ENCODE data around the gene FRRS1L.

Gene FRRS1L

DNA sequence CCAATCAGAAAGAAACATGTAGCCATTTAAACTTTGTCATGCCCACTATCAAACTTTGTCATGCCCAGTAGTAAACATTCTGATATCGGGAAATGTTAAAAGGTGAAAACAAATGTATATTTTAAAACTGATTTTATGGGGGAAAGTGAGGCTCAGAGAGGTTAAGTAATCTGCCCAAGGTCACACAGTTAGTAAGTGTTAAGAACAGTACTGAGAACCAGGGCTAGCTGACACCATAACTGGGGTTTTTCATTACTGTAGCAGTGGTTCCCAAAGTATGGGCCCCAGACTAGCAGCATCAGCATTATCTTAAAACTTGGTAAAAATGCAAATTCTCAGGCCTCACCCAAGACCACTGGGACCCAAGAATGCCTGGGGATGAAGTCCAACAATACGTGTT, 9.9 kb upstream of the FRRS1L start:
- no peak for DNase-seq (ENCODE audit: low read depth)

DNA sequence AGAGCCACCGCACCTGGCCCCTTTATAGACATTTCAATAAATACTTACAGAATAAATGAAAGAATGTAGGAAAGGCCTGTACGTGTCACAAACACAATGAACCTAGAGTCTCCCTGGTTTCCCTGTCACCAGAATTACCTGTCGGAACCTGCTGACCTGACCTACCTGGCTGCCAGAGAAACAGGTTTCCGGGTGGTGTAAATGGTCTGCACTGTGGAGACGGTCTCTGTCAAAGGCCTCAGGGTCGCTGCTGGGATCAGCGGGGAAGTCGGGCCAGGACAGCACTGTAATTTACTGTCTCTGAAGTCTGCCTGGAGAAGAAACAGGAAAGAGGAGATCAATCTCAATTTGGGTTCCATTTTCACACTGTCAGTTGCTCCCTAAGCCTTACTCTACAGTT, 9.3 kb upstream of the FRRS1L start:
- no peak for DNase-seq (ENCODE audit: low read depth)

DNA sequence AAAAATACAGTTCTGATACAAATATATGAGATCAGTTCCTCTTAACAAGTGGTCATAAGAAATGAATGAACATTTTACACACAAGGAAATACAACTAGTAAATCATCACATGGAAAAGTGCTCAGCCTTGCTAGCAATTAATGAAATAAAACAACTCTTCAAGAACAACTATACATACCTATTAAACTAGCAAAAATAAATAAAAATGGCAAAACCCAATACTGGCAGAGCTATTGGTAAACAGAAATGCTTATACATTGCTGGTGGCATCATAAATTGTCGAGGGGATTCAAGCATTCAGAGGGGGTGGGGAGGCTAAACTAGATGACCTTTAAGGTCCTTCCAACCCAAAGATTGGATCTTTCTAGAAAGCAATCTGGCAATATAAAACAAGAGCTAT, 5.9 kb upstream of the FRRS1L start:
- DNase-seq (ENCODE audit: low read depth): no peak

DNA sequence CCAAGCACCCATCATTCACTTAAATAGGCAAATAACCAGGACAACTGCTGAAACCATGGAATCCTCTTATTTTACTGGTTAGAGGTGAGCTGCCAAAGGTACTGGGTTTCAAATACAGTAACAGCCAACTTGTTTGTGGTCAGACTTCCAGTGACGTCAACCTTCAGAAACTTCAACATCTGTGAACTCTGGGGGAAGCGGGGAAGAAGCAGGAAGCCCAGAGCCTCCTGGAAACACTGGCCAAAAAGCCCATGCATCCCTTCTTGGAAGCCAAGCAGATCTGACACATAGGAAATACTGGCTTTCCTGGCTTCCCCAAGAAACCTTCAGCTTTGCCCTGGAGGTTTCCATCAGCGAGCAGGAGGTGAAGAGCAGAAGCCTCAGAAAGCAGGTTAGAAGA, 4.9 kb upstream of the FRRS1L start:
- DNase-seq (ENCODE audit: low read depth): peak; percentile 22

DNA sequence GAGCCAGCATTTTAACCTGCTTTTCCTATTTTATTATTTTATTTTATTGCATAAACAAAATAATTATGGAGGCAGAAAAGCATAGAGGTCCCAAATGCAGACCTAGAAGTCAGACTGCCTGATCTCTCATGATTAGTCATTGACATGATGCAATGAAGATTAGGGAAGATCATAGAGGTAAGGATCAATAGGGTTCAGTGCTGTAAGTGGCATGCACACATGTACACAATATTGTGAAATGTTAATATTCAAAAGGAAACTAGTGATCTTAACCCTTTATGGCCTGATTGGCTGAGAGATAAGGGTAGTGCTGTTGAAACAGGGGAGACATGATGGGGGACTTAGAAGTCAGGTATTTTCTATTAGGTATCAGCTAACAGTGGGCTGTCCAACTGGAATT, 1.1 kb upstream of the FRRS1L start:
- DNase-seq (ENCODE audit: low read depth): no peak

DNA sequence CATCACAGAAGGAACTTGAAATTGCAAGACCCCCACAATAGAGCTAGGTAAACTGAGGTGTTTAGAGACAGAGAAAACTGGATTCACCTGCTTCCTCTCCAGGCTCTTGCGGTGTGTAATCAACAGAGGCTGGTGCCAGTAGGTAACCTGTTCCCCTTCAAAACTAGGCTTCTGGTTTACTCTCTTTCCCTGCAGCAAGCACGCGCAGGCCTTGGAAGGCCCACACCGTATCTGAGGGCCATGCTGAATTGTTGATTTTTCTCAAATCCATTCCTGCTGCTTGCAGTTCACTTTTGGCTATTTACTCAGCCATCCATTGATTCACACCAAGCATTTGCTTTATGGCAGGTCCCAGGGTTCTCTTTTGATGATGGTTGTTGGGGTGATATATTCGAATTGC, 667 bp upstream of the FRRS1L start:
- no peak for DNase-seq (ENCODE audit: low read depth)

DNA sequence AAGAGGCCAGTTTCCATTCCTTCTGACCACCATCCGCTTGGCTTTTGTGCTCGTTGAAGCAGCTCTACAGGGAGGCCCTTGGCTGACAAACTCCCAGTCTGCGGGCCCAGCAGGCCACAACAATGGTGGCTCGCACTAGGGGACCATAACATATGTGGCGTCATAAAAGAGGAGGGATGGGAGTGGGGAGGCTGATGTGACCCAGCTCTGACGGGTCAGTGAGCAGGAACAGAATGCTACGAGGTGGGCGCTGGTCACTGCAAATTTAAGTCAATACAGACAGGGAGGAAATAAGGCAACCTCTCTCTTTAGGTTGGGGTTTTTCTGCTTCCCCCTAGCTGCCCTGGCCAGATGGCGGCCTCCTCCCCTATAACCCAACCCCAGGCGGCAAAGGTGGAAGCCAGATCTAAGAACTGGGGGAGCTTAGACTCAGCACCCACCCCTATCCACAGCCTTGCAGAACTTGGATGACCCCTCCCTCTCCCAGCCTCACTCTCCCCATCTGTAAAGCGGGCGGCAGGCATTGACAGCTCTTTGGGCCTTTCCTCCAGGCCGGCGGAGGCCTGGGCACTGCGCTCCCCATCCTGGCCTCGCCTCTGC, 778 bp downstream of the FRRS1L start:
- DNase-seq (ENCODE audit: low read depth): no peak

DNA sequence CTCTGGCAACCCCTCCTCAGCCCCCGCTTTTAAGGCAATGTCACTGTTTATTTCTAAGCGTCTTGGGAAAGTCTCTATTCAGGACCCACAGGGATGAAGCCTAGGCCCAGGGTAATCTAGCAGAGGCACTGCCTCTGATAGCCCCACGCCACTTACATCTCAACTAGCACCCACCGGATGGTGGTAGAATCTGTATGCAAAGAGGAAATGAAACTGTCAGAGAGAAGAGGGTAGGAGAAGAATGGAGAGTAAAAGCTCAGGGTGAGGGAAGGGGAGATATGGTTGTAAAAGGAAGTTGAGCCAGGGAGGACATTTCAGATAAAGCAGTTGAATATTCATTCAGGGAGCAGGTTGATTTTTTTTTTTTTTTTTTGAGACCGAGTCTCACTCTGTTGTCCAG, 3.0 kb downstream of the FRRS1L start:
- no peak for DNase-seq (ENCODE audit: low read depth)

DNA sequence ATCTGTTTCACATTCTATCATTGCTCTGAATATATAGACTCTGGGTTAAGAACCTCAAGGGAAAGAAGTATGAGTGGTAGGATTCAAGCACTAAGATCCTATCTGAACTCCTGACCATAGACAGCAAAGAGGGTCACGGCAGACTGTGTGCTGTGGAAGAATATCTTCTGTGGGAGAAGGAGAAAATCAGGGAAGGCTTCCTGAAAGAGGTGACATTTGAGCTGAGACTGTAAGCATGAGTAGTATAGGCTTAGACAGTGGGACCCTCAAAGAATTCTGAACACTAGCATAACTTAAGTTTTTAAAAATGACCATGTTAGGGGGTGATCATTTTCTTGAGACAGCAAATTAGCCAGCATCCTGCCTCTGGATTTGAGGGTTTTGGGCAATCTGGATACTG, 3.9 kb downstream of the FRRS1L start:
- no peak for DNase-seq (ENCODE audit: low read depth)

DNA sequence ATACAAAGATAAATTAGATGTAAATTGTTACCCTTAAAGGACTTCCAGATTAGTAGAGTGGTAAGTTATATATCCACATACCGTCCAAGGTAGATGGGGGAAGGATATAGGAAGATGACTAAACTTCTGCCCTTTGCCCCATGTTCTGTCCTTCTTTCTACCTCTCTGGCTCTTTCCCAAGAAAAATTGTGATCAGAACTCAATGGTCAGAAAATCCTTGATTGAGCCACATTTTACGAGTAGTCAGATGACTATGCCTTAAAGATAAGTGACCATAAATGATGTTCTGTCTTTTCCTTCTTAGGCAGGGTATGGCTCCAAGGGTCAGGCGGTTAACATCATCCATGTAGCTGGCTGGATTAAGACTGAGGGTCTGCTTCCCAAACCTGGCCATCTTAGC, 4.4 kb downstream of the FRRS1L start:
- DNase-seq (ENCODE audit: low read depth): no peak

DNA sequence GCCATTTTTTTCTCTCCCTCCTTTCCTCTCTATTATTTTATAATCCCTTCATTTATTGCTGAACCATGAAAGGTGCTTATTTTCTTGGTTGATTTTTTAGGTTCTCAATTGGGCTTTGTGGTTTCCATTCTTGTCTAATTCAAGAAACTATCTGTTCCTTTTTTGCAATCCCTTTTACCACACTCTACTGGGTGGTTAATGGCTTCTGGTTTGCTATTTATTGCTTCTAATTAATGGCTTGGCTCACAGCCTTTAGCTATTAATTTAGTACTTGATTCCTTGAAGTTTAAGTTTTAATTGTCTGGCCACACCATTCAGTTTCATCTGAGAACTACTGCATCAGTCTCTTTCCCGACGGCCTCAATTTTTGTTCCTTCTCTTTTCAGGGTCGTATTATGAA, 5.6 kb downstream of the FRRS1L start:
- no peak for DNase-seq (ENCODE audit: low read depth)

DNA sequence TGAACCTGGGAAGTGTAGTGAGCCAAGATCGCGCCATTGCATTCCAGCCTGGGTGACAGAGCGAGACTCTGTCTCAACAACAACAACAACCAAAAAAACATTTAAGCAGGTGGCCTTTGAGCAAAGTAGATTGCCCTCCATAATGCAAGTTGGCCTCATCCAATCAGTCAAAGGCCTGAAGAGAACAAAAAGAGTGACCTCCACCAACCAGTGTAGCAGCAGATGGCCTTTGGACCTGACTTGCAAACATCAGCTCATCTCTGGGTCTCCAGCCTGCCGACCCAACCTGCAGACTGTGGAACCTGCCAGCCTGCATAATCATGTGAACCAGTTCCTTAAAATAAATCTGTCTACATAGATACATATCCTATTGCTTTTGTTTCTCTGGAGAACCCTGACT, 7.5 kb downstream of the FRRS1L start:
- DNase-seq (ENCODE audit: low read depth): no peak

DNA sequence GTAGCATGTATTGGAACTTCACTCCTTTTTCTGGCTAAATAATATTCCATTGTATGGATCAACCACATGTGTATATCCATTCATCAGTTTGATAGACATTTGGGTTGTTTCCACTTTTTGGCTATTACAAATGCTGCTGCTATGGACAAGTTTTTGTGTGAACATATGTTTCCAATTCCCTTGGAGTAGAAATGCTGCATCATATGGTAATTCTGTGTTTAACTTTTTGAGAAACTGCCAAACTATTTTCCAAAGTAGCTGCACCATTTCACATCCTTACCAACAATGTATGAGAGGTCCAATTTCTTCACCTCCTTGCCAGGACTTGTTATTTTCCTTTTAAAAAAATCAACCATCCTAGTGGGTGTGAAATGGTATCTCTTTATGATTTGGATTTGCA, 8.4 kb downstream of the FRRS1L start:
- no peak for DNase-seq (ENCODE audit: low read depth)

DNA sequence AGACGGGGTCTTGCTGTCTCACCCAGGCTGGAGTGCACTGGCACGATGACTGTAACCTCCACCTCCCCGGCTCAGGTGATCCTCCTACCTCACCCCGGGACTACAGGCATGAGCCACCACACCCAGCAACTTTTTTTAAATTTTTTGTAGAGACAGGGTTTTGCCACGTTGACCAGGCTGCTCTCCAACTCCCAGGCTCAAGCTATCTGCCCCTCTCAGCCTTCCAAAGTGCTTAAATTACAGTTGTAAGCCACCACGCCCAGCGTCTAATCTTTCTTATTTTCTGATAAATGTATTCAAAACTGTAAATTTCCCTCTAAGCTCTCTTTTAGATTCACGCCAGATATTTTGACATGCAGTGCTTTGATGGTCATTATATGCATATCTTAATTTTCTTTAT, 10.3 kb downstream of the FRRS1L start:
- no peak for DNase-seq (ENCODE audit: low read depth)

DNA sequence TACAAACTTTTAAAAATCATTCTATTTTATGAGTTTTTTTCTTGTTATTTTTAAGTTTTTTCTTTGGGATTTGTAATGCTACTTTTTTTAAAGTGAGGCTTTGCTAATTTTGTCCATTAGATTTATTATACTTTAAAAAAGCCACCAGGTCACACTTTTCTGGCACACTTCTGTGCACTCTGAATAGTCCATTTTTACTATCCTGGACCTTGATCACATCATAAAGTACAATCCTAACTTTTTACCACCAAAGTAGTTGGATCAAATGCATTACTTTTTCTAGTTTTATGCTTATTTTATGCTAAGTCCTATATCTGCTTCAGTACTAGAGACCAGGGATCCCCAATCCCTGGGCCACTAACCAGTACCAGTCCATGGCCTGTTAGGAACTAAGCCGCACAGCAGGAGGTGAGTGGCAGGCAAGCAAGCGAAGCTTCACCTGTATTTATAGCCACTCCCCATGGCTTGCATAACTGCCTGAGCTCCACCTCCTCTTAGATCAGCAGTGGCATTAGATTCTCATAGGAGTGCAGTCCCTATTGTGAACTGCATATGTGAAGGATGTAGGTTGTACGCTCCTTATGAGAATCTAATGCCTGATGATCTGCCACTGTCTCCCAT, 16.0 kb downstream of the FRRS1L start:
- no peak for DNase-seq (ENCODE audit: low read depth)

DNA sequence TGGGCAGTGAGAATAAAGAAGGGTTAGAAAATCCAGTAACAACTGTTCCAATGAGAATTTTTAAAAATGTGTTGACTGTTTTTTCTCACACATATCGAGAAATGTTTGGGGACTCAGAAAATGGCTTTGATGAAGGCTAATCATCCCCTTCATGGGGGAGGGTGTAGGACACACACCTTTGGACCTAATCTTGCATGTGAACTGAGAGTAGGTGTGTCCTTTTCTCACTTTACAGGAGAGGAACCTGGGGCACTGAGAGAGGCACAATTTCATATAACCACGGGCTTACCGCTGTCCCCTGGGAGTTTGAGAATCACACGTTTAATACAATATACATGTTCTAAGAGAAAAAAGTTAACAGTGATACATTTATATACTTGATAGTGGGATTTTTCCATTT, 17.3 kb downstream of the FRRS1L start:
- DNase-seq (ENCODE audit: low read depth): no peak

DNA sequence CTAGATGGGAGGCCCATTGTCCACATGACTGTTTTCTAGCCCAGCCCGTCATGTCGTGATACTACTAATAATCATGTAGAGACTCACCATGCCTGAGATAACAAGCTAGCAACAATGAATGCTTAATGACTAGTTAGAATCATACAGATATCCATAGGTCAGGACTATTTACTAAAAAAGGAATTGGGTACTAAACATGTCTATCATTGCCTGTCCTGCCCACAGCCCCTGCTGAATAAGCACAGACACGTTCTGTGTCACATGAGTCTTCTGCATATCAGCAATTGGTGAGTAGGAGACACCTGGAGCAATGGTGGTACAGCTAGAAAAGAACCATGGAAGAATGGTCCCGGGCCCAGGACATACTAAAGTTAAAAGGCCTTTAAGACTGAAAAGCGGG, 18.0 kb downstream of the FRRS1L start:
- DNase-seq (ENCODE audit: low read depth): no peak

DNA sequence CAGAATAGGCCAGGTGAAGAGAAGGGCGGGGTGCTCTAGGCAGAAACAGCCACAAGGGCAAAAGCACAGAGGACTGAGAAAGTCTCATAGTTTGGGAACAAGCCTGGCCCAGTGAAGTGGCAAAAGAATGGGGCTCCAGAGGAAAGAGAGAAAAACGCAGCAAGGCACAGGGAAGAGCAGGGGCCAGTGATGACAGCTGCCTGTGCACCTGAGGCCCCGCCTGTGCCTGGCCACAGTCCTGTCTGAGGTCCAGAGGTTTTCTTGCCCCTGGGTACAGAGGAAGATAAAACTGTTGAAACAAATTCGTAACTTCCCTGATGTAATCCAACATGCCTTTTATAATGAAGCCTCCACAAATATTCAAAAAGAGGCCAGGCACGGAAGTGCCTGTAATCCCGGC, 22.0 kb downstream of the FRRS1L start:
- DNase-seq (ENCODE audit: low read depth): no peak

DNA sequence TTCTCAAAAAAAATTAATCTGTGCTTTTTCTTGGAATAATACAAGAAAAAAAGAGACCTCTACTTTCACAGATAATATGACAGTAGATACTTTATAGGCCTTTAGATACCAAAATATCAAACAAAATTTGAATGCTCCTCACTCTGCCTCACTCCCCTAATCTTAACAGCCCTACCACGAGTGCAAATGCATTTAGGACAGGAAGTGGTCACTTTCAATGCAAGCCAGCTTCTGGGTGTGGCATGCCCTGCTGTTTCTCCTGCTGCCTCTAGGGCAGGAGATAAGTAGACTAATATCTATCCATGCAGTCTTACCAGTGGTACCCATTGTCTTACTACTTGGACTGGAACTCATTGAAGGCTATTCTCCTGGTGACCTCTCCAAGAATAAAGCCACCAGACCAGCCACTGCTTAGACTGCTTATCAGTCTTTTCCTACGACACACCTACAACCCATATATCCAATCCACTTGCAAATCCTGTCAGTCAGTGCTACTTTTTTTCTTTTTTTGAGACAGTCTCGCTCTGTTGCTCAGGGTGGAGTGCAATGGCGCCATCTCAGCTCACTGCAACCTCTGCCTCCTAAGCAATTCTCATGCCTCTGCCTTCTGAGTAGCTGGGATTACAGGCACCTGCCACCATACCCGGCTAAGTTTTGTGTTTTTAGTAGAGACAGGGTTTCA, 23.0 kb downstream of the FRRS1L start:
- peak; percentile 42 for DNase-seq (ENCODE audit: low read depth)

DNA sequence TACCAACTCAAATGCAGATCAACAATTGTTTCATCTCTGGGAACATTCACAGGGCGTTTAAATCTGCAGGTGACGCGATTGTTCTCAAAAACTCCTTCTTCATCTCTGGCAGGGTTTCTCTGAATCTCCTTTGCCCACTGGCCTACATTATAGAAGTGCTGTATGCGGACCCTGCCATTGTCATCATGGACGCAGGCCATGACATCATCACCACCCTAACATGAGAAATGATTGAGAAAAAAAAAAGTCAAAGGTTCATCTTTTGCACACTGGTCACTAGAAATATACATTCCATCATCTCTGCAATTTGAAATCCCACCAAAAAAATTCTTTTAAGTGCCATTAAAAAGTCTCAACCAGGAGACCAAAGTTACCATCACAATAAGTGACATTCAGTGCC, 25.7 kb downstream of the FRRS1L start:
- DNase-seq (ENCODE audit: low read depth): no peak

DNA sequence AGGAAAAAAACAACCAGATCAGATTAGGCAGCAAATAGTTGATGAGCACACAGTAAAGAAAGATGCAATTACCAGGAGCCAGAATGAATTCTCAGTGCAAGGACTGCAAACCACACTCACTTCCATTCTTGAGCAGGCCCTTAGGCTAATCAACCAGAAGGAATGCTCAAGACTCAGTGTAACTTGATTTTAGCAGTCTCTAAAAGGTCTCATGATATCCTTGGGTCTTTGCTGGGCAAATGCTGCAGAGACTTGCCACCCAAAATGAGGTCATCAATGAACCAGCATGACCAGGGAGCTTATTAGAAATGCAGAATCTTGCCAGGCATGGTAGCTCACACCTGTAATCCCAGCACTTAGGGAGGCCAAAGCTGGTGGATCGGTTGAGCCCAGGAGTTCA, 27.2 kb downstream of the FRRS1L start:
- DNase-seq (ENCODE audit: low read depth): no peak

DNA sequence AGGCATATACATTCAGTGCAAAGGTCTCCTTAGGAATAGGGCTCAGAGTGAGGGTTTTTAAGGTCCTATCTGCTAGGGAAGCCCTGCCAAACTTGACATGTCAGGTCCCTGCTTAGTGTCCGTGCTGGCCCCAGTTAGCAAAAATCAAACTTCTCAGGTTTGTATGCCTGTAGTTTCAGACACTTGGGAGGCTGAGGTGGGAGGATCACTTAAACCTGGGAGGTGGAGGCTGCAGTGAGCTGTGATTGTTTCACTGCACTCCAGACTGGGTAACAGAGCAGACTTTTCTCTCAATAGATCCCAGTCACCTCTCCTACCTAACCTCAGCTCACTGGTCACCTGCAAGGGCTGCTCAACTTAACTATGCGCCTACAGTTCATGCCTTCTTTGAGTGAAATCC, 28.6 kb downstream of the FRRS1L start:
- DNase-seq (ENCODE audit: low read depth): no peak

DNA sequence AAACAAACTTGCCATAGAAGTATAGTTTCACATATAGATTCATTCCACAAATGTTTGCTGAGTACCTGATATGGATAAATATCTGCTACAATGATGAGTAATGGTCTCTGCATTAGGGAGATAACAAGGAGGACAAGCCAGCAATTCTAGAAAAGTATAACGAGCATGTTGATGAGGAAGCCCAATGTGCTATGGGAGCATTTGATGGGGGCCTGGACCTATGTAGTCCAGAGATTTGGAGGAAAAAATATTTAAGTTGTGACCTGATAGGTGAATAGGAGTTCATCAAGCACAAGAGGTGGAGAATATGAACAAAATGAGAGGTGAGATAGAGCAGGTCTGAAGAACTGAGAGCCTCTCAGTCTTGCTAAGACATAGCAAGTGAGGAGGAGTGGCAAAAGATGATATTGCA, 32.9 kb downstream of the FRRS1L start:
- DNase-seq (ENCODE audit: low read depth): no peak

DNA sequence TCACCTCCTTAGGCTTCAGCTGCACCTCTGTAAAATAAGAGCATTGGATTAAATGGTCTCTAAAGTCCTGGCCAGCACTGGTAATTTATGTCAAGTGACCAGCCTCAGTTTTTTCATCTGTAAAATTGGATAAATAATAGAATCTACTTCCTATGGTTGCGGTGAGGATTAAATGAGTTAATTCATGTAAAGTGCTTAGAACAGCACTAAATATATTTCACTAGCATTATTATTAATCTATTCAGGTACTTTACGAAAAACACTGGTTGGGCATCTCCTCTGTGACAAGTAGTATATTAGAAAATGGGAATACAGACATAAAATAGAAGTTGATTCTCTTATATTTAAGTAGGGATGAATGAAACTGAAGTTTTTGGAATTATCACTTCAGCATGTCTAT, 33.5 kb downstream of the FRRS1L start:
- no peak for DNase-seq (ENCODE audit: low read depth)

Data from iris pigment epithelial cell (primary cell).